MG63 (cell line): ENCODE results near the gene CYP2D6. TPM values are rescaled to one million over a fixed set of nuclear protein-coding genes. Genes with fewer than 3 reads are reported as not detected.
"Not testable (repeated sequence)": the region's sequence is repeated elsewhere in the genome, so short reads cannot be mapped to it uniquely, and the experiment has no call there.

Experiments
- DNase-seq: peaks from one replicate; pipeline ENCODE4 v3.0.0-alpha.2; 2020
- H3K27me3 ChIP-seq: fragments of 250-450 bp; sonication (Bioruptor Pico); 2 replicates; pipeline ENCODE4 v1.5.1; 2020; ENCODE audit warnings: mild to moderate bottlenecking, moderate library complexity
- H3K36me3 ChIP-seq: fragments of 250-450 bp; sonication (Bioruptor Pico); 2 replicates; pipeline ENCODE4 v1.5.1; 2020; ENCODE audit warnings: mild to moderate bottlenecking, moderate library complexity
- H3K4me3 ChIP-seq: fragments of 250-450 bp; sonication (Bioruptor Pico); 2 replicates; pipeline ENCODE4 v1.5.1; 2020; ENCODE audit warnings: mild to moderate bottlenecking, moderate library complexity
- H3K9me3 ChIP-seq: fragments of 250-450 bp; sonication (Bioruptor Pico); 2 replicates; pipeline ENCODE4 v1.5.1; 2020; ENCODE audit warnings: mild to moderate bottlenecking, moderate library complexity
- total RNA-seq: library from RNA; depleted of rRNA; stranded (reverse); fragments of >200 nt; shearing (Covaris generic); gene quantifications from 2 replicates; pipeline ENCODE4 v1.2.3, GENCODE V29; 2014; ENCODE audit warnings: low replicate concordance

CYP2D6 gene
- total RNA-seq, 1 experiment from 2014 or later: 2.7 TPM

DNA sequence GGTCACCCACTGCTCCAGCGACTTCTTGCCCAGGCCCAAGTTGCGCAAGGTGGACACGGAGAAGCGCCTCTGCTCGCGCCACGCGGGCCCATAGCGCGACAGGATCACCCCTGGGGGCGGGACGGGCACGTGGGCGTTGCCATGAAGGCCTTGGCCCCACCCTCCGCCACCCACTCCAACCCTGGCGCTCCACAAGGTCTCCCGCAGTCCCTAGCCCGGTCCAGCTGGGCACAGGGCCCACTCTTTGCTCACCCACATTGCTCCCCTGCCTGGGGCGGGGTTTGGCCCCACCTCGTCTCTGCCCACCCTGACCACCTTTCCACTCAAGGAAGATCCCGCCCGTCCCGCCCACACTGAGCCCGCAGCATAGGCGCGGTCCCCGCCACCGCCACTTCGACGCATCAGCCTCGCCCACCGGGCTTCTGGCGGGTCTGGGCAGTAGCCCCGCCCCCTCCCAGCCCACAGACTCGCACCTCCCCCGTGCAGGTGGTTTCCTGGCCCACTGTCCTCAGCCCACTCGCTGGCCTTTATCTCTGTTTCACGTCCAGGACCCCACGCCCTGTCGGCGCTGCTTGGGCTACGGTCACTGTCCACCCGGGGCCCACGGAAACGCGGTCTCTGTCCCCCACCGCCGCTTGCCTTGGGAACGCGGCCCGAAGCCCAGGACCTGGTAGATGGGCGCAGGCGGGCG lies 12.3 kb upstream of the CYP2D6 start:
- DNase-seq: no peak
- H3K36me3 ChIP-seq: no peaks in the 10 kb centered on the region
- H3K4me3 ChIP-seq: no peak overlapping the region
- no peaks in the 10 kb centered on the region for H3K27me3 ChIP-seq
- no peaks in the 10 kb centered on the region for H3K9me3 ChIP-seq

DNA sequence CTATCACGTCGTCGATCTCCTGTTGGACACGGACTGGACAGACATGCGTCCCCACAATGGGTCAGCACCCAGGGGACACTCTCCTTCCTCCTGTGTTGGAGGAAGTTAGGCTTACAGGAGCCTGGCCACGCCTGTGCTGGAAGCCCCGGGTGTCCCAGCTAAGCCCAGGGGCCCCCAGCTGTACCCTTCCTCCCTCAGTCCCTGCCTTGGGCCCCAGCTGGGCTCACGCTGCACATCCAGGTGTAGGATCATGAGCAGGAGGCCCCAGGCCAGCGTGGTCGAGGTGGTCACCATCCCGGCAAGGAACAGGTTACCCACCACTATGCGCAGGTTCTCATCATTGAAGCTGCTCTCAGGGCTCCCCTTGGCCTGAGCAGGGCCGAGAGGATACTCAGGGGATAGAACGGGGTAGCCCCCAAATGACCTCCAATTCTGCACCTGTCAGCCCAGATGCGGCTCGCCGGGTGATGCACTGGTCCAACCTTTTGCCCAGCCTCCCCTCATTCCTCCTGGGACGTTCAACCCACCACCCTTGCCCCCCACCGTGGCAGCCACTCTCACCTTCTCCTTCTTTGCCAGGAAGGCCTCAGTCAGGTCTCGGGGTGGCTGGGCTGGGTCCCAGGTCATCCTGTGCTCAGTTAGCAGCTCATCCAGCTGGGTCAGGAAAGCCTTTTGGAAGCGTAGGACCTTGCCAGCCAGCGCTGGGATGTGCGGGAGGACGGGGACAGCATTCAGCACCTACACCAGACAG lies 10.9 kb upstream of the CYP2D6 start:
- not testable (repeated sequence) for H3K9me3 ChIP-seq, DNase-seq, H3K4me3 ChIP-seq, H3K36me3 ChIP-seq, H3K27me3 ChIP-seq

DNA sequence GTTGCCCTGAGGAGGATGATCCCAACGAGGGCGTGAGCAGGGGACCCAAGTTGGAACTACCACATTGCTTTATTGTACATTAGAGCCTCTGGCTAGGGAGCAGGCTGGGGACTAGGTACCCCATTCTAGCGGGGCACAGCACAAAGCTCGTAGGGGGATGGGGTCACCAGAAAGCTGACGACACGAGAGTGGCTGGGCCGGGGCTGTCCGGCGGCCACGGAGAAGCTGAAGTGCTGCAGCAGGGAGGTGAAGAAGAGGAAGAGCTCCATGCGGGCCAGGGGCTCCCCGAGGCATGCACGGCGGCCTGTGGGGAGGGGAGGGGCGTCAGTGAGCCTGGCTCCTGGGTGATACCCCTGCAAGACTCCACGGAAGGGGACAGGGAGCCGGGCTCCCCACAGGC lies 9.5 kb upstream of the CYP2D6 start:
- not testable (repeated sequence) for H3K9me3 ChIP-seq, DNase-seq, H3K36me3 ChIP-seq, H3K27me3 ChIP-seq, H3K4me3 ChIP-seq

DNA sequence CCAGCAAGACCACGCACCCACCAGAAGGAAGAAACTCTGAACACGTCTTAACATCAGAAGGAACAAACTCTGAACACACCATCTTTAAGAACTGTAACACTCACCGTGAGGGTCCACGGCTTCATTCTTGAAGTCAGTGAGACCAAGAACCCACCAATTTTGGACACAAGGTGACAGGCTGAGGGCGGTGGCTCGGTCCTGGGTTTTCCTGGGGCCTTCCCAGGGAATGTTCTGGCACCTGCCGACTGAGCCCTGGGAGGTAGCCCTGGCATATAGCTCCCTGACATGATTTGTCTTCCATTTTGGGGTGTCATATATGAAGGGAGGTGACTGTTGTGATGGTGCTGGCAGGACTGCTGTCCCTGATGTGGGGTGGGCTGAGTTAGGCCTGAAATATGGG lies 8.9 kb upstream of the CYP2D6 start:
- DNase-seq, H3K36me3 ChIP-seq, H3K27me3 ChIP-seq, H3K4me3 ChIP-seq, H3K9me3 ChIP-seq: not testable (repeated sequence)

GRCh38 chr22:42138972-42139371 lies 8.4 kb upstream of the CYP2D6 start:
- Histone ChIP-seq H3K4me3 (no peak overlapping the region), H3K36me3 (no peaks in the 10 kb centered on the region), H3K9me3 (no peaks in the 10 kb centered on the region), H3K27me3 (no peaks in the 10 kb centered on the region)
- no peak for DNase-seq

DNA sequence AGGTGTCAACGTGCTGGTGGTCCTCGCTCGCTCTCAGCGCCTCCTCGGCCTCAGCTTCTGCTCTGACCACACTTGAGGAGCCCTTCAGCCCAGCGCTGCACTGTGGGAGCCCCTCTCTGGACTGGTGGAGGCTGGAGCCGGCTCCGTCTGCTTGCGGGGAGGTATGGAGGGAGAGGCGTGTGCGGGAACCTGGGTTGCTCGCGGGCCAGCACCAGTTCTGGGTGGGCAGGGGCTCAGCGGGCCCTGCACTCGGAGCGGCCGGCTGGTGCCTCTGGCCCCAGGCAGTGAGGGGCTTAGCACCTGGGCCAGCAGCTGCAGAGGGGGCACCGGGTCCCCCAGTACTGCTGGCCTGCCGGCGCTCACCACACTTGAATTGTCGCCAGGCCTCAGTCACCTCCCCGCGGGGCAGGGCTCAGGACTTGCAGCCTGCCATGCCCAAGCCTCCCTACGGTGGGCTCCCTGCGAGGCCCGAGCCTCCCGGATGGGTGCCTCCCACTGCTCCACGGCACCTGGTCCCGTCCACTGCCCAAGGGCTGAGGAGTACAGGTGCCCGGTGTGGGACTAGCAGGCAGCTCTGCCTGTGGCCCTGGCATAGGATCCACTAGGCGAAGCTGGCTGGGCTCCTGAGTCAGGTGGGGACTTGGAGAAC lies 7.6 kb upstream of the CYP2D6 start:
- DNase-seq: no peak
- H3K36me3 ChIP-seq: no peaks in the 10 kb centered on the region
- no peaks in the 10 kb centered on the region for H3K27me3 ChIP-seq
- no peak overlapping the region for H3K4me3 ChIP-seq
- 0 out of 2 replicates have a peak, but pooled peaks cover 2% of the 10 kb centered on the region for H3K9me3 ChIP-seq

- not testable (repeated sequence) for DNase-seq, H3K27me3 ChIP-seq, H3K36me3 ChIP-seq, H3K4me3 ChIP-seq, H3K9me3 ChIP-seq
These were observed 5.1 kb upstream of the CYP2D6 start for GRCh38 chr22:42135688-42136087.

GRCh38 chr22:42134100-42135020 lies 3.8 kb upstream of the CYP2D6 start:
- Histone ChIP-seq H3K9me3 (peaks cover 5% of the 10 kb centered on the region; the same call in 1 of the 2 replicates), H3K4me3 (no peak overlapping the region), H3K36me3 (no peaks in the 10 kb centered on the region), H3K27me3 (no peaks in the 10 kb centered on the region)
- DNase-seq: no peak

DNA sequence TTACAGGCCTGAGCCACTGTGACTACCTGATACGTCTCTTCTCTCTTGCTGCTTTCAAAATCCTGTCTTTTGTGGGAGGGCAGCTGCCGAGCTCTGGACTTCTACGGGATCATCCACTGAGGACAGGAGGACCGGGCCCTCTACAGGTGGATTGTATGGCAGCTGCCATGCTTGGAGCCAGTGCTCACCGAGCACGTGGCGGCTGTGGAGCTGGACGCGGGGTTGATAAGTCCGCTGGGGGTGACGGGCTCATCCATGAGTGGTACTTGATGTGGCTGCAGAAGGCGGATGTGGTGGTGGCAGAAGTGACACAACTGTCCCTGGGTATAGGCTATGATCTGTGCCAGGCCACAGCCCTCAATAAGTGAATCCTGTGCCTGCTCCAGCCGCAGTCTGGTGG lies 1.8 kb upstream of the CYP2D6 start:
- Histone ChIP-seq H3K36me3 (no peaks in the 10 kb centered on the region), H3K4me3 (no peak overlapping the region), H3K27me3 (no peaks in the 10 kb centered on the region), H3K9me3 (peaks cover 5% of the 10 kb centered on the region; the same call in 1 of the 2 replicates)
- no peak for DNase-seq

DNA sequence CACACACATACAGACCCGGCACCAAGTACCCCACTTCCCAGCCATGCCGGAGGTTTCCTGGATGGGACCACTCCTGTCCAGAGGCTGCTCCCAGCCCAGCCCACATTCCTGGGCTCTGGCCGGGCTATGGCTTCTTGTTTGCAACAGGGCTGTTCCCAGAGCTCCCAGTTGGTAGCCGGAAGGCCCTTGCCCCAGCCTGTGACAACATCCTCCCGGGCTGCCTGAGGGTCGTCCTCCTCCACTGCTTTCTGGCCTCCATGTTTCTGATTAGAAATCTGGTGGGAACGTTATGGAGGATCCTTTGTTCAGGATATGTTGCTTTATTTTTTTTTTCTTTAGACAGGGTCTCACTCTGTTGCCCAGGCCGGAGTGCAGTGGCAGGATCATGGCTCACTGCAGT lies 952 bp upstream of the CYP2D6 start:
- no peaks in the 10 kb centered on the region for H3K36me3 ChIP-seq
- H3K9me3 ChIP-seq: peaks cover 5% of the 10 kb centered on the region; the same call in 1 of the 2 replicates
- H3K4me3 ChIP-seq: no peak overlapping the region
- no peaks in the 10 kb centered on the region for H3K27me3 ChIP-seq
- no peak for DNase-seq

- not testable (repeated sequence) for H3K36me3 ChIP-seq, DNase-seq, H3K9me3 ChIP-seq, H3K4me3 ChIP-seq, H3K27me3 ChIP-seq
These were observed 428 bp downstream of the CYP2D6 start for GRCh38 chr22:42130182-42130581.

GRCh38 chr22:42128776-42129694 lies 1.6 kb downstream of the CYP2D6 start:
- H3K27me3 ChIP-seq, DNase-seq, H3K4me3 ChIP-seq, H3K9me3 ChIP-seq, H3K36me3 ChIP-seq: not testable (repeated sequence)

GRCh38 chr22:42128007-42128406 lies 2.6 kb downstream of the CYP2D6 start:
- H3K9me3 ChIP-seq, DNase-seq, H3K36me3 ChIP-seq, H3K27me3 ChIP-seq, H3K4me3 ChIP-seq: not testable (repeated sequence)

DNA sequence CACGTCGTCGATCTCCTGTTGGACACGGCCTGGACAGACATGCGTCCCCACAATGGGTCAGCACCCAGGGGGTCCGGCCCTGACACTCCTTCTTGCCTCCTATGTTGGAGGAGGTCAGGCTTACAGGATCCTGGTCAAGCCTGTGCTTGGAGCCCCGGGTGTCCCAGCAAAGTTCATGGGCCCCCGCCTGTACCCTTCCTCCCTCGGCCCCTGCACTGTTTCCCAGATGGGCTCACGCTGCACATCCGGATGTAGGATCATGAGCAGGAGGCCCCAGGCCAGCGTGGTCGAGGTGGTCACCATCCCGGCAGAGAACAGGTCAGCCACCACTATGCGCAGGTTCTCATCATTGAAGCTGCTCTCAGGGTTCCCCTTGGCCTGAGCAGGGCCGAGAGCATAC lies 3.0 kb downstream of the CYP2D6 start:
- H3K4me3 ChIP-seq: no peak overlapping the region
- no peaks in the 10 kb centered on the region for H3K36me3 ChIP-seq
- no peak for DNase-seq
- H3K27me3 ChIP-seq: no peaks in the 10 kb centered on the region
- H3K9me3 ChIP-seq: peaks cover 2% of the 10 kb centered on the region; the same call in 1 of the 2 replicates

- H3K36me3 ChIP-seq, H3K9me3 ChIP-seq, H3K27me3 ChIP-seq, H3K4me3 ChIP-seq, DNase-seq: not testable (repeated sequence)
These were observed 7.1 kb downstream of the CYP2D6 start for GRCh38 chr22:42123529-42123928.
